GM19023 (cell line): ENCODE results near the gene RSL24D1.
"Not testable (repeated sequence)": the region's sequence is repeated elsewhere in the genome, so short reads cannot be mapped to it uniquely, and the experiment has no call there.

ENCODE experiments used
- ATAC-seq: cut with Tn5 transposase; IDR thresholded peaks from one replicate; pipeline ENCODE4 v1.9.1; 2021; ENCODE audit warnings: mild to moderate bottlenecking, moderate library complexity; ENCODE audit not compliant: unreplicated experiment

Gene RSL24D1

GRCh38 chr15:55218056-55218455 lies 21.3 kb upstream of the RSL24D1 start:
- no peak for ATAC-seq

GRCh38 chr15:55204464-55204863 lies 7.7 kb upstream of the RSL24D1 start:
- no peak for ATAC-seq

GRCh38 chr15:55202206-55202605 lies 5.5 kb upstream of the RSL24D1 start:
- ATAC-seq, result no peak

GRCh38 chr15:55198706-55199105 lies 2.0 kb upstream of the RSL24D1 start:
- no peak for ATAC-seq

- ATAC-seq, result no peak
Measured at GRCh38 chr15:55197719-55198118, 978 bp upstream of the RSL24D1 start.

GRCh38 chr15:55197362-55197705 lies 593 bp upstream of the RSL24D1 start:
- peak; percentile 7 for ATAC-seq

GRCh38 chr15:55195996-55196395 lies 745 bp downstream of the RSL24D1 start:
- ATAC-seq, result no peak

GRCh38 chr15:55194256-55194655 lies 2.5 kb downstream of the RSL24D1 start:
- ATAC-seq, result no peak

- ATAC-seq, result no peak
Measured at GRCh38 chr15:55186331-55186730, 10.4 kb downstream of the RSL24D1 start.

GRCh38 chr15:55183679-55184078 lies 13.1 kb downstream of the RSL24D1 start:
- ATAC-seq, result no peak

GRCh38 chr15:55179141-55179540 lies 17.6 kb downstream of the RSL24D1 start:
- ATAC-seq, result no peak

GRCh38 chr15:55170361-55170760 lies 26.4 kb downstream of the RSL24D1 start:
- ATAC-seq, result no peak

- ATAC-seq, result peak; percentile 94
Measured at GRCh38 chr15:55168350-55168974, 28.3 kb downstream of the RSL24D1 start.

- ATAC-seq, result no peak
Measured at GRCh38 chr15:55164284-55164683, 32.5 kb downstream of the RSL24D1 start.

- no peak for ATAC-seq
Measured at GRCh38 chr15:55151631-55152030, 45.1 kb downstream of the RSL24D1 start.

- not testable (repeated sequence) for ATAC-seq
Measured at GRCh38 chr15:55143132-55143531, 53.6 kb downstream of the RSL24D1 start.

- ATAC-seq, result no peak
Measured at GRCh38 chr15:55133972-55134371, 62.8 kb downstream of the RSL24D1 start.

GRCh38 chr15:55132672-55133071 lies 64.1 kb downstream of the RSL24D1 start:
- no peak for ATAC-seq
